ENCODE measurements around the gene PDCL3.

The PDCL3 gene

GRCh38 chr2:100611079-100612029 lies 48.6 kb downstream of the PDCL3 start:
- no peak for TF ChIP-seq CTCF (IDR thresholded peaks at IDR 0.05; ENCODE audit: insufficient read depth, low read length, missing control alignments)
- H3K4me3 ChIP-seq (ENCODE audit: low read depth, low read length), result no peak overlapping the region
- CTCF ChIA-PET, result interaction anchor here (0.7 to 7.6 kb wide), 17 partner anchors 8 to 594 kb away, joined by 3 to 84 read pairs (median 6); no protein-coding TSS in a partner anchor
- DNase-seq (ENCODE audit: low read depth, low spot score), result no peak
- POLR2A ChIA-PET, result no interaction called here

- no peak overlapping the region for H3K4me3 ChIP-seq (ENCODE audit: low read depth, low read length)
- CTCF ChIA-PET, result interaction anchor here (0.9 to 4.4 kb wide), 3 partner anchors 9 to 373 kb away, joined by 3 to 32 read pairs (median 6); no protein-coding TSS in a partner anchor
- POLR2A ChIA-PET, result no interaction called here
- DNase-seq (ENCODE audit: low read depth, low spot score), result no peak
- no peak for TF ChIP-seq CTCF (IDR thresholded peaks at IDR 0.05; ENCODE audit: insufficient read depth, low read length, missing control alignments)
Measured at GRCh38 chr2:100612388-100613000, 49.7 kb downstream of the PDCL3 start.

GRCh38 chr2:100613719-100614118 lies 50.9 kb downstream of the PDCL3 start:
- no peak for TF ChIP-seq CTCF (IDR thresholded peaks at IDR 0.05; ENCODE audit: insufficient read depth, low read length, missing control alignments)
- DNase-seq (ENCODE audit: low read depth, low spot score), result no peak
- no peak overlapping the region for H3K4me3 ChIP-seq (ENCODE audit: low read depth, low read length)
- POLR2A ChIA-PET, result no interaction called here
- CTCF ChIA-PET, result no interaction called here

- ChIA-PET CTCF (no interaction called here), POLR2A (no interaction called here)
- no peak for DNase-seq (ENCODE audit: low read depth, low spot score)
- no peak overlapping the region for H3K4me3 ChIP-seq (ENCODE audit: low read depth, low read length)
- no peak for TF ChIP-seq CTCF (IDR thresholded peaks at IDR 0.05; ENCODE audit: insufficient read depth, low read length, missing control alignments)
Measured at GRCh38 chr2:100614455-100615000, 51.7 kb downstream of the PDCL3 start.

- POLR2A ChIA-PET, result no interaction called here
- no peak overlapping the region for H3K4me3 ChIP-seq (ENCODE audit: low read depth, low read length)
- no peak for DNase-seq (ENCODE audit: low read depth, low spot score)
- CTCF ChIA-PET, result interaction anchor here (1.3 kb wide), 1 partner anchor 9 kb away, joined by 5 read pairs; no protein-coding TSS in a partner anchor
- TF ChIP-seq CTCF (IDR thresholded peaks at IDR 0.05; ENCODE audit: insufficient read depth, low read length, missing control alignments), result no peak
Measured at GRCh38 chr2:100615471-100615870, 52.7 kb downstream of the PDCL3 start.

- H3K4me3 ChIP-seq (ENCODE audit: low read depth, low read length), result no peak overlapping the region
- CTCF ChIA-PET, result interaction anchor here (1.3 kb wide), 1 partner anchor 9 kb away, joined by 5 read pairs; no protein-coding TSS in a partner anchor
- no peak for TF ChIP-seq CTCF (IDR thresholded peaks at IDR 0.05; ENCODE audit: insufficient read depth, low read length, missing control alignments)
- POLR2A ChIA-PET, result no interaction called here
- no peak for DNase-seq (ENCODE audit: low read depth, low spot score)
Measured at GRCh38 chr2:100615886-100616285, 53.1 kb downstream of the PDCL3 start.

Data from AG04449 (cell line).